HG02759 (cell line): ENCODE data around the gene TOPORS.
A peak's percentile ranks its signal among the peaks of the same experiment; 100 is the strongest.
"Not testable (repeated sequence)": the region's sequence is repeated elsewhere in the genome, so short reads cannot be mapped to it uniquely, and the experiment has no call there.

Experiments
- ATAC-seq: cut with Tn5 transposase; IDR thresholded peaks from one replicate; pipeline ENCODE4 v1.9.1; 2021; ENCODE audit warnings: mild to moderate bottlenecking, moderate library complexity; ENCODE audit not compliant: unreplicated experiment

Gene TOPORS

GRCh38 chr9:32566770-32567169 is 14.4 kb upstream of the TOPORS start:
- ATAC-seq, result no peak

DNA sequence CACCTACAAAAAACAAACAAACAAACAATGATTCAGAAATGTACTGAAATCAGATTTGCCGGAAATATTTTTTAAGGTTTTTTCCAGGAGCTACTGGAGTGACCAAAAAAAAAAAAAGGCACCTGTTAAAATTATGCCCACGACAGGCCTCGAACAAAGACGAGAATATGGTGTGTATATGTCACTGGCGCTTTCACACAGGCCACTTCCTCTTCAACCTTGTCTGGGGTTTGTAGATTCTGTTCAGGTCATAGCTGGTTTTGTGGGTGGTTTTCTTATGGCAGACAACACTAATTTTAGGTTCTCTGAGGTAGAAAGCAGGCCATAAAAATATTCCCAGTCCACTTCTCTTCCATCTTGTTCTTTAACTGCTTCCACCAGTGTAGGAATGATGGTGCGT is 13.6 kb upstream of the TOPORS start:
- ATAC-seq, result no peak

- no peak for ATAC-seq
Measured at GRCh38 chr9:32558408-32558934, 6.1 kb upstream of the TOPORS start.

- no peak for ATAC-seq
Measured at GRCh38 chr9:32554591-32554990, 2.2 kb upstream of the TOPORS start.

GRCh38 chr9:32554107-32554506 is 1.7 kb upstream of the TOPORS start:
- no peak for ATAC-seq

GRCh38 chr9:32551276-32552051 is 922 bp downstream of the TOPORS start:
- peak; percentile 4 for ATAC-seq

- peak; percentile 70 for ATAC-seq
Measured at GRCh38 chr9:32550562-32551275, 1.7 kb downstream of the TOPORS start.

DNA sequence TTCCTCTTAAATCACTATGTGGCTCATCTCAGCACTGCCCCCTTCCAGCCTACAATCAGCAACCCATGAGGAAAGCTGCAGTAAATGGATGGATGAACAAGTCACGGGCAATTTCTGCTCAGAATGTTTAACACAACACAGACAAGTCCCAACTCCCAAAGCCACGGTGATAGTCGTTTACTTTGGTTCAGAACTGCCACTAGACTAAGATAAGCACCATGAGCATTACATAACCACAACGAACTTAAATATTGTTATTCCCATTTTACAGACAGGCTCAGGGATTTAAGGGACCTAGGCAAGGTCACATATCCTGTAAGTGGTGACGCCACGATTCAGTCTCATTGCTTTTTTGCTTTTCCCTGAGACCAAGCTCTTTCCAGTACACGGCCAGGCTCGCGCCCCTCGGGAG is 2.2 kb downstream of the TOPORS start:
- ATAC-seq, result no peak

DNA sequence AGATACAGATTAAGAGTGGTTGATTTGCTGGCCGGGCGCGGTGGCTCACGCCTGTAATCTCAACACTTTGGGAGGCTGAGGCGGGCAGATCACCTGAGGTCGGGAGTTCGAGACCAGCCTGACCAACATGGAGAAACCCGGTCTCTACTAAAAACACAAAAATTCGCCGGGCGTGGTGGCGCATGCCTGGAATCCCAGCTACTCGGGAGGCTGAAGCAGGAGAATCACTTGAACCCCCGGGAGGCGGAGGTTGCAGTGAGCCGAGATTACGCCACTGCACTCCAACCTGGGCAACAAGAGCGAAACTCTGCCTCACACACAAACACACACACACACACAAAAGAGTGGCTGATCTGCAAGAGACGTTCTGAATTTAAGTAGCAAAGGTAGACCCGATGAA is 4.2 kb downstream of the TOPORS start:
- not testable (repeated sequence) for ATAC-seq

GRCh38 chr9:32545884-32546283 is 6.5 kb downstream of the TOPORS start:
- no peak for ATAC-seq

DNA sequence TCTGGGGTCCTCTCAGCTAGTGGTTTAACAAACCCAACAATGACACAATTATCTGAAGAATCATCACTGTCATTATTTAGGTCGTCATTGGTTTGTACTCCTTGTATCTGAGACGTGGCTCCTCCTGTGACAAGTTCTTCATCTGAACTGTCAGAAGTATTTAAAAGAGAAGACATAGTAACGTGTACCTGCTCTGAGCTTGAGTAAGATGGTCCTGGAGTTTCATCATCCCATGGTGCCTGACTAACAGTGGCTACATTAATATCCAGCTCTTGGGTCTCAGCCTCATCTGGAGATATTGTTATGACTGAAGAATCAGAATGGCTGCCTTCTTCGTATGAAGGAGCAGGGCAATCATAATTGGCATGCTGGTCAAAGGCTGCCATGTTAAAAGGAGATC is 9.3 kb downstream of the TOPORS start:
- ATAC-seq, result no peak

DNA sequence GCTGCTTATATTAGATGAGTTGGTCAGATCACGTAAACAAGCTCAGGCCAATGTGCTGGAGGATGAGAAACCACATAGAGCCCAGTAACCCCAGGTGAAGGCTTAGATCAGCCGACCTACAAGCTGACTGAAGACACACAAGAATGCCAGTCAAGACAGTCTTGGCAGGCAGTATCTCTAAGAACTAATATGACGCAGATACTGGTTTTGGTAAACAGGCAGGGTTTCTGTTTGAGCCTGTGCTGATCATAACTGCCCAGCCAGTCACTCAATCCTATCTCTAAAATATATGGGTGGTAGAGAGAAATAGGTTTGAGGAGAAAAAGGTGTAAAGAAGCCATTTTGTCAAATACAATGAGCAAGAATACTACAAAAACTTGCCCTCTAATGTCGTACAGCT is 18.6 kb downstream of the TOPORS start:
- ATAC-seq, result no peak

GRCh38 chr9:32533336-32533735 is 19.1 kb downstream of the TOPORS start:
- ATAC-seq, result no peak

GRCh38 chr9:32526707-32527048 is 25.7 kb downstream of the TOPORS start:
- no peak for ATAC-seq

DNA sequence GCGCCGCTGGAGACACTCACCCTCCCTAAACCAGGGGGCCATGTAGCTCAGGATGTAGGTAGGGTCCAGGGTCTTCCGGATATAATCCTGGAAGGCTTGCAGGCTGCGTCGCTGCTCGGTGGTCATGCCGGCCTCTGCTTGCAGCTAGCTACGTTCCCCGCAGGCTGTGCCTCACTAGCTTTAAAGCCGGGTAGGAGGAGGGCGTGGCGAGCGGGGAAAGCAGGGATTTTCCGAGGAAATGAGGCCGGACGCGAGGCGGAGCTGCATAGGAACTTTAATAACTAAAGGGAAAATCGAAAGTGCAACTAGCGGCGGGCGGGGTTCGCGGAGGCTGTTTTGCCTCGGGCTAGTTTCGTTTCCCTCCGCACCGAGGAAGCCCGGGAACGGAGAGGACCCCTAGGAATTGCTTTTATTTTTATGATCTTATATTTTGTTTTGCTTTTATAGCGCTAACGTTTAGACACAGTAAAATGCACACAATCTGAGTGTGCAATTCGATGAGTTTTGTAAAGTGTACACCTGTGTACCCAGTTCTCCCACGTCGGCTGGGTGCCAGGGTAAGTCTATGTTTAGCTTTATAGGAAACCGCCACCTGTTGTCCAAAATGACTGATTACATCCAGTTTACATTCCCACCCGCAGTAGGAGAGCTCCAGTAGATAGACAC is 26.2 kb downstream of the TOPORS start, which contains the start of gene RIGI:
Gene RIGI (minus strand): TSS at position 156 of the 666 bp plus-strand sequence. CDS start 30 bp downstream, at position 126.
- peak; percentile 75 for ATAC-seq

DNA sequence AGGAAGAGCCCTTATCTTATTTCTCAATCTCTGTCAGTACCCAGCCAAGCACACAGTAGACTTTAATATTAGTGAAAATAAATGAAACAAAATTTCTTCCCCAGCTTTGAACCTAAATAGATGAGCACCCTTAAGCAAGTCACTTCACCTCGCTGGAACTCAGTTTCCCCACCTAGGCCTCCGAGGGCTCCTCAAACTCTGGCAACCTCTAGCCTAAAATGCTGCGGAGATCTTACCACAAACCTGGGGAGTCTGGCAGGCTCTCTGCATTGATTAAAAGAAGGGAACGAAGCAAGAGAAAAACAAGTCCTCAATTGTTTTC is 26.7 kb downstream of the TOPORS start:
- ATAC-seq, result no peak

DNA sequence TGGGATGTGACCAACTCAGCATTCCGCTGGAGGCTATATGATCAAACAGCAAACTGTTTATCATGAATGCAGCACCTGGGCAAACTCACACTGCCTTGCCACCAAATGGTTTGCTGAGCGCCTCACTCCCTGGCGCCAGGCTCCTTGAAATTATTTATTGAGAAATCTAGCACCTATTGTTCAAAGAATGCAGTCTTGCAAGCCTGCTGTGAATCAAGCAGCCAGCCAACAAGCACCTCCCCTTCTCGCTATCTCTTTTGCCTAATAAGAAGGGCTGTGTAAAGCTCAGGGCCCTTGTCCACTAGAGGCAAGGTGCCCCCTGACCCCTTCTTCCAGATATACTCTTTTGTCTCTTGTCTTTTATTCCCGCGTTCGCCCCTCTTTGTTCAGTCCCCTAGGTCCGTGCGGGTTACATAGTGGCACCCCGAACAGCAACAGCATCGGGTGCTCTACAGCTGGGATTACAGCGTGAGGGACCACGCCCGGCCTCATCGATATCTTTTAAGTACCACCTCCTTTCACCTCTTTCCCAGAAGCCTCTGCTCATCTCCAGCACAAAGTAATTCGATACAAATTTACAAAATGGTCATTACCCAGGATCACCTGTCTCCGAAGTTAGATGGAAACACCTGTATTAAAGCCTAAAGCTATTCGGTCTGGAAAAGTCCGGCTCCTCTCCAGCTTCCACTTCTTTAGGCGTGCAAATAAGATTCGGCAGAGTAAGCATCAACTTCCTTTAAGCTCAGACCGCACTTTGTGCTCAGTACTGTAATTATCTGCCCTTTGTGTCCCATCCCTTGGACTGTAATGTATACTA is 27.3 kb downstream of the TOPORS start:
- peak; percentile 23 for ATAC-seq

- not testable (repeated sequence) for ATAC-seq
Measured at GRCh38 chr9:32524558-32524891, 27.9 kb downstream of the TOPORS start.

DNA sequence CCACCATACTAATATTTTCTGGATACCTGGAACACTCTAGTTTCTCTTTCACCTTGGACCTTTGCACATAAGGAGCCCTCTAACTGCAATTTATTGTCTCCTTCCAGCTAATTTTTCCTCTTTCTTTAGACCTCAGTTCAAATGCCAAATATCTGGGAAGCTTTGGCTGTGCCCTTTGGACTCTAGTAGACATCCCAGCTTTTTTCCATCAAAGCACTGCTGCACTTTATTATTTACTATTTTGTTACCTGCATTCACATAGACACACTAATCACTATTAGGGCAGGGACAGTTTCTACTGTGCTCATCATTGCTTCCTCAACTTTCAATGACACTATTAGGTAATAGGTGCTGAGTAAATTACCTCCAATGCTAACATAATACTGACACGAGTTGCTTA is 28.5 kb downstream of the TOPORS start:
- ATAC-seq, result no peak

DNA sequence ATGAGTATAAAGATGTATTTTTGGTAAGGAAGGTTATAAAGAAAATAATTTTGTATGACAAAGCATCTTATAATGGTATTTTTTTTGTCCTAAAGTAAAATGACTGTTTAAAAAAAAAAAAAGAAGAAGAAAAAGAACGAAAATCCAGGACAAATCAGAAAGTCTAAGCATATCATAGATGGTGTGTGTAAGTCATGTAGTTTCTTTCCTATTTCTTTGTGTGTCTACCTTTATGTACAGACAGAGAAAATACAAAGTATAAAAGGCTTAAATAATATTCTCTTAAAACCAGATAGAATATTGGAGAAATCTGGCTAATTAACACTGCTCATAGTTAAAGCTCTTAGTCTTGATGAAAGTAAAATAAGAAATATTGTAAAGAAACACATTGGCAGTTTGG is 34.1 kb downstream of the TOPORS start:
- no peak for ATAC-seq

- no peak for ATAC-seq
Measured at GRCh38 chr9:32516241-32516640, 36.1 kb downstream of the TOPORS start.
